CD14-positive monocyte (primary cell): ENCODE data around the gene NAV1. TPM values are rescaled to one million over a fixed set of nuclear protein-coding genes. Genes with fewer than 3 reads are reported as not detected.

Experiments
- DNase-seq, 3 donors: peaks; one replicate each; pipeline ENCODE4 v3.0.0-alpha.2; 2011 to 2022
- H2AFZ ChIP-seq: 2 replicates; pipeline ENCODE4 v1.6.0; 2012; ENCODE audit warnings: mild to moderate bottlenecking, low read depth, low read length, inconsistent platforms; ENCODE audit not compliant: insufficient read depth, poor library complexity, severe bottlenecking
- H3K27ac ChIP-seq, 2 donors: 1 replicate in 1 of 2; 2 replicates in 1 of 2; pipeline ENCODE4 v1.5.1; 2012 to 2013; ENCODE audit warnings: low read length in 2 of 2, control low read depth in 1 of 2, inconsistent platforms in 1 of 2, low read depth in 1 of 2, mild to moderate bottlenecking in 1 of 2
- H3K27me3 ChIP-seq, 2 donors: one replicate each; pipeline versions ENCODE4 v1.6.0 to v1.6.1; 2011 to 2013; ENCODE audit warnings: low read length in 2 of 2; ENCODE audit not compliant: control insufficient read depth in 2 of 2, insufficient read depth in 2 of 2
- H3K36me3 ChIP-seq, 2 donors: replicated peaks in 1 of 2; 1 replicate in 1 of 2; 2 replicates in 1 of 2; pipeline versions ENCODE4 v1.5.1 to v1.6.1; 2012 to 2013; ENCODE audit warnings: low read length in 2 of 2, control low read depth in 1 of 2, inconsistent platforms in 1 of 2, mild to moderate bottlenecking in 1 of 2; ENCODE audit not compliant: insufficient read depth in 2 of 2, control insufficient read depth in 1 of 2
- H3K4me1 ChIP-seq, 2 donors: 1 replicate in 1 of 2; 2 replicates in 1 of 2; pipeline versions ENCODE4 v1.5.1 to v1.6.1; 2012 to 2013; ENCODE audit warnings: low read length in 2 of 2, control low read depth in 1 of 2, inconsistent platforms in 1 of 2, mild to moderate bottlenecking in 1 of 2, moderate library complexity in 1 of 2; ENCODE audit not compliant: insufficient read depth in 2 of 2, control insufficient read depth in 1 of 2
- H3K4me2 ChIP-seq: replicated peaks from 2 replicates; pipeline ENCODE3; 2012; ENCODE audit warnings: low read length, moderate library complexity, mild to moderate bottlenecking; ENCODE audit not compliant: poor library complexity, severe bottlenecking; ENCODE audit errors: extremely low read depth
- H3K4me3 ChIP-seq, 3 experiments: fragments of 200-600 bp in 1 of 3; sonication (generic) in 1 of 3; replicated peaks in 1 of 3; 1 replicate in 2 of 3; 2 replicates in 1 of 3; pipeline ENCODE4 v1.5.1; 2011 to 2013; ENCODE audit warnings: low read length in 3 of 3, mild to moderate bottlenecking in 3 of 3, control low read depth in 2 of 3, low read depth in 2 of 3, inconsistent platforms in 1 of 3, moderate library complexity in 1 of 3
- H3K79me2 ChIP-seq: 2 replicates; pipeline ENCODE4 v1.6.0; 2012; ENCODE audit warnings: mild to moderate bottlenecking, control low read depth, inconsistent platforms, low read length, moderate library complexity; ENCODE audit not compliant: insufficient read depth
- H3K9ac ChIP-seq: 2 replicates; pipeline ENCODE4 v1.6.0; 2017; ENCODE audit warnings: low read length, mild to moderate bottlenecking; ENCODE audit not compliant: insufficient read depth, poor library complexity, severe bottlenecking
- H3K9me3 ChIP-seq, 2 donors: replicated peaks in 1 of 2; 1 replicate in 1 of 2; 2 replicates in 1 of 2; pipeline versions ENCODE4 v1.5.1 to v1.6.1; 2012 to 2013; ENCODE audit warnings: low read length in 2 of 2, control low read depth in 1 of 2; ENCODE audit not compliant: control insufficient read depth in 1 of 2, insufficient read depth in 1 of 2
- H4K20me1 ChIP-seq: 2 replicates; pipeline ENCODE4 v1.6.0; 2012; ENCODE audit warnings: mild to moderate bottlenecking, low read length, control low read depth, moderate library complexity; ENCODE audit not compliant: insufficient read depth
- H3K27ac Mint-ChIP-seq, 7 donors: one replicate each; pipeline ENCODE4 v1.8.0; 2020; ENCODE audit warnings: mild to moderate bottlenecking in 7 of 7, mixed read lengths in 7 of 7, moderate library complexity in 6 of 7, inconsistent platforms in 2 of 7
- H3K27me3 Mint-ChIP-seq, 3 donors: one replicate each; pipeline ENCODE4 v1.8.0; 2021 to 2022; ENCODE audit warnings: low read depth in 3 of 3, mild to moderate bottlenecking in 3 of 3, mixed read lengths in 3 of 3, moderate library complexity in 3 of 3, inconsistent platforms in 1 of 3
- H3K36me3 Mint-ChIP-seq, 2 donors: one replicate each; pipeline ENCODE4 v1.8.0; 2020; ENCODE audit warnings: mixed read lengths in 2 of 2, inconsistent platforms in 1 of 2, mild to moderate bottlenecking in 1 of 2
- H3K4me1 Mint-ChIP-seq: one replicate; pipeline ENCODE4 v1.8.0; 2020; ENCODE audit warnings: mild to moderate bottlenecking, mixed read lengths
- H3K4me3 Mint-ChIP-seq, 2 donors: one replicate each; pipeline ENCODE4 v1.8.0; 2020; ENCODE audit warnings: mild to moderate bottlenecking in 2 of 2, mixed read lengths in 2 of 2, moderate library complexity in 1 of 2
- H3K9me3 Mint-ChIP-seq, 7 donors: one replicate each; pipeline ENCODE4 v1.8.0; 2020 to 2022; ENCODE audit warnings: mixed read lengths in 7 of 7, mild to moderate bottlenecking in 6 of 7, moderate library complexity in 6 of 7, inconsistent platforms in 2 of 7
- CTCF ChIP-seq: fragments of 200-600 bp; IDR thresholded peaks from one replicate; pipeline ENCODE4 v1.8.0; 2022; ENCODE audit warnings: antibody characterized with exemption, mild to moderate bottlenecking
- WGBS: methylation state at CpG from one replicate; pipeline ENCODE4 v1.1.5; 2013; ENCODE audit warnings: missing lambda C conversion rate; ENCODE audit not compliant: insufficient coverage; 5-methylcytosine and 5-hydroxymethylcytosine counted together
- intact Hi-C, 2 donors: fragments of 100-400 bp; cut with micrococcal nuclease; formaldehyde crosslinking; loops; one replicate each; pipeline versions ENCODE4 v1.15.0 to v1.15.1; 2023
- polyA plus RNA-seq, 3 donors: library from polyadenylated mRNA; depleted of rRNA in 1 of 3; unstranded in 2 of 3; stranded (reverse) in 1 of 3; fragments of 300-500 nt in 2 of 3; fragments of >200 nt in 1 of 3; fragmentation: Illumina TruSeq in 2 of 3; gene quantifications; 1 replicate in 2 of 3; 2 replicates in 1 of 3; pipeline ENCODE4 v1.2.3, GENCODE V29; 2012 to 2021

NAV1 gene
- polyA plus RNA-seq, 3 donors, result 0.37 to 1.4 (median 0.89) TPM

- no peaks in the 10 kb centered on the region for H3K9me3 ChIP-seq
- H3K27me3 ChIP-seq, result peaks cover 32 to 37% of the 10 kb centered on the region in 2 donors
- H3K79me2 ChIP-seq, result no peaks in the 10 kb centered on the region
- intact Hi-C loops, result no loop called here
- H4K20me1 ChIP-seq, result no peaks in the 10 kb centered on the region
- peaks cover 24 to 41% (median 32%) of the 10 kb centered on the region in 3 donors for H3K27me3 Mint-ChIP-seq
- peaks cover 74 to 90% of the 10 kb centered on the region in 2 donors for H3K4me1 ChIP-seq
- peak overlapping the region; percentile 77 to 91 for H3K4me3 Mint-ChIP-seq
- DNase-seq, result peak in 2 of 3 donors; percentile 36 to 64
- H3K9me3 Mint-ChIP-seq, result peaks cover 0 to 15% (median 0%) of the 10 kb centered on the region in 7 donors
- H3K27ac Mint-ChIP-seq, result peak overlapping the region in 4 of 7 donors; percentile 35 to 78 (median 72)
- no peak overlapping the region for H3K27ac ChIP-seq
- H3K36me3 Mint-ChIP-seq, result peaks cover 0 to 17% of the 10 kb centered on the region in 2 donors
- no peak for TF ChIP-seq CTCF
- H3K36me3 ChIP-seq, result no peaks in the 10 kb centered on the region
- peak overlapping the region; percentile 10 to 71 (median 53) for H3K4me3 ChIP-seq
- peak overlapping the region; percentile 59 for H2AFZ ChIP-seq
- H3K4me2 ChIP-seq, result peak overlapping the region; percentile 87
- WGBS, result 2% methylated on average over 46 of the region's 47 CpGs
- H3K4me1 Mint-ChIP-seq, result peaks cover 89% of the 10 kb centered on the region
- H3K9ac ChIP-seq, result no peak overlapping the region
Observed at GRCh38 chr1:201539561-201540431, 869 bp downstream of the NAV1 start.

GRCh38 chr1:201540846-201541735, 2.2 kb downstream of the NAV1 start:
- Histone ChIP-seq H3K4me2 (no peak overlapping the region), H3K27me3 (peaks cover 32 to 37% of the 10 kb centered on the region in 2 donors), H4K20me1 (no peaks in the 10 kb centered on the region), H3K4me3 (no peak overlapping the region), H3K9ac (no peak overlapping the region), H3K27ac (peak overlapping the region in 1 of 2 donors; percentile 45), H3K36me3 (no peaks in the 10 kb centered on the region), H3K4me1 (peaks cover 68 to 83% of the 10 kb centered on the region in 2 donors), H3K79me2 (no peaks in the 10 kb centered on the region), H2AFZ (no peak overlapping the region), H3K9me3 (no peaks in the 10 kb centered on the region)
- intact Hi-C loops, result no loop called here
- no peak for DNase-seq
- Mint-ChIP-seq H3K36me3 (peaks cover 0 to 17% of the 10 kb centered on the region in 2 donors), H3K9me3 (peaks cover 0 to 15% (median 0%) of the 10 kb centered on the region in 7 donors), H3K27me3 (peaks cover 23 to 41% (median 34%) of the 10 kb centered on the region in 3 donors), H3K4me3 (peak overlapping the region in 1 of 2 donors; percentile 91), H3K27ac (peak overlapping the region in 2 of 7 donors; percentile 49 to 53), H3K4me1 (peaks cover 87% of the 10 kb centered on the region)
- 85% methylated on average over 12 of the region's 12 CpGs for WGBS
- no peak for TF ChIP-seq CTCF
